Stimulated activated naive CD8-positive, alpha-beta T cell treated with anti-CD3 and anti-CD28 coated beads, Interleukin-15, amount 100 ng/mL, for 72 hours (primary cell): ENCODE data around the gene PHACTR2.
A peak's percentile ranks its signal among the peaks of the same experiment; 100 is the strongest.

Experiments
- ATAC-seq: fragments of 150-1000 bp; cut with Tn5 transposase; 2 replicates; pipeline ENCODE4 v1.10.0; 2021; ENCODE audit warnings: mild to moderate bottlenecking, moderate library complexity
- DNase-seq, 2 donors: peaks; one replicate each; pipeline ENCODE4 v3.0.0; 2021 to 2022
- H3K27ac Mint-ChIP-seq, 2 donors: one replicate each; pipeline ENCODE4 v1.8.0; 2022; ENCODE audit warnings: mild to moderate bottlenecking in 2 of 2, mixed read lengths in 2 of 2, moderate library complexity in 2 of 2
- H3K27me3 Mint-ChIP-seq: one replicate; pipeline ENCODE4 v1.8.0; 2022; ENCODE audit warnings: mixed read lengths
- H3K4me1 Mint-ChIP-seq: one replicate; pipeline ENCODE4 v1.8.0; 2022; ENCODE audit warnings: mild to moderate bottlenecking, mixed read lengths
- H3K4me3 Mint-ChIP-seq, 2 donors: one replicate each; pipeline ENCODE4 v1.8.0; 2022; ENCODE audit warnings: mild to moderate bottlenecking in 2 of 2, mixed read lengths in 2 of 2, moderate library complexity in 1 of 2
- H3K9me3 Mint-ChIP-seq, 2 donors: one replicate each; pipeline ENCODE4 v1.8.0; 2022; ENCODE audit warnings: mixed read lengths in 2 of 2

The PHACTR2 gene

GRCh38 chr6:143752459-143752858 is 74.7 kb downstream of the PHACTR2 start:
- H3K9me3 Mint-ChIP-seq = no peaks in the 10 kb centered on the region
- ATAC-seq = no peak
- no peaks in the 10 kb centered on the region for H3K27me3 Mint-ChIP-seq
- no peak overlapping the region for H3K4me3 Mint-ChIP-seq
- DNase-seq = no peak
- H3K4me1 Mint-ChIP-seq = no peaks in the 10 kb centered on the region
- no peak overlapping the region for H3K27ac Mint-ChIP-seq

- Mint-ChIP-seq H3K4me1 (no peaks in the 10 kb centered on the region), H3K27me3 (no peaks in the 10 kb centered on the region), H3K9me3 (no peaks in the 10 kb centered on the region), H3K4me3 (no peak overlapping the region), H3K27ac (no peak overlapping the region)
- DNase-seq (no peak), ATAC-seq (no peak)
Observed at GRCh38 chr6:143753678-143754077, 75.9 kb downstream of the PHACTR2 start.

- no peak for ATAC-seq
- Mint-ChIP-seq H3K4me1 (no peaks in the 10 kb centered on the region), H3K27me3 (no peaks in the 10 kb centered on the region), H3K4me3 (no peak overlapping the region), H3K9me3 (no peaks in the 10 kb centered on the region), H3K27ac (no peak overlapping the region)
- DNase-seq = no peak
Observed at GRCh38 chr6:143754204-143754603, 76.4 kb downstream of the PHACTR2 start.

- no peak for DNase-seq
Observed at GRCh38 chr6:143755301-143755744, 77.6 kb downstream of the PHACTR2 start.

GRCh38 chr6:143757346-143757832 is 79.6 kb downstream of the PHACTR2 start:
- DNase-seq = no peak
- no peak for ATAC-seq
- H3K27me3 Mint-ChIP-seq = no peaks in the 10 kb centered on the region
- peaks cover 17% of the 10 kb centered on the region for H3K4me1 Mint-ChIP-seq
- H3K27ac Mint-ChIP-seq = no peak overlapping the region
- no peaks in the 10 kb centered on the region for H3K9me3 Mint-ChIP-seq
- H3K4me3 Mint-ChIP-seq = no peak overlapping the region

More at GRCh38 chr6:143755301-143755744, 77.6 kb downstream of the PHACTR2 start:
- no peaks in the 10 kb centered on the region for H3K9me3 Mint-ChIP-seq
- no peaks in the 10 kb centered on the region for H3K27me3 Mint-ChIP-seq
- H3K27ac Mint-ChIP-seq = no peak overlapping the region
- H3K4me1 Mint-ChIP-seq = peaks cover 10% of the 10 kb centered on the region
- H3K4me3 Mint-ChIP-seq = no peak overlapping the region
- no peak for ATAC-seq

GRCh38 chr6:143758551-143758950 is 80.8 kb downstream of the PHACTR2 start:
- no peaks in the 10 kb centered on the region for H3K9me3 Mint-ChIP-seq
- no peak for ATAC-seq
- no peak overlapping the region for H3K27ac Mint-ChIP-seq
- DNase-seq = no peak
- H3K4me3 Mint-ChIP-seq = no peak overlapping the region
- peaks cover 17% of the 10 kb centered on the region for H3K4me1 Mint-ChIP-seq
- H3K27me3 Mint-ChIP-seq = no peaks in the 10 kb centered on the region

- H3K27ac Mint-ChIP-seq = peak overlapping the region in 1 of 2 donors; percentile 59
- ATAC-seq = no peak
- no peak overlapping the region for H3K4me3 Mint-ChIP-seq
- peaks cover 17% of the 10 kb centered on the region for H3K4me1 Mint-ChIP-seq
- DNase-seq = no peak
- no peaks in the 10 kb centered on the region for H3K27me3 Mint-ChIP-seq
- H3K9me3 Mint-ChIP-seq = no peaks in the 10 kb centered on the region
Observed at GRCh38 chr6:143759666-143760065, 81.9 kb downstream of the PHACTR2 start.

- ATAC-seq (no peak), DNase-seq (no peak)
- Mint-ChIP-seq H3K9me3 (no peaks in the 10 kb centered on the region), H3K4me3 (no peak overlapping the region), H3K27ac (peak overlapping the region in 1 of 2 donors; percentile 19), H3K27me3 (no peaks in the 10 kb centered on the region), H3K4me1 (peaks cover 17% of the 10 kb centered on the region)
Observed at GRCh38 chr6:143761074-143761473, 83.3 kb downstream of the PHACTR2 start.

- peaks cover 17% of the 10 kb centered on the region for H3K4me1 Mint-ChIP-seq
- H3K27ac Mint-ChIP-seq = peak overlapping the region in 1 of 2 donors; percentile 4
- no peak for ATAC-seq
- H3K4me3 Mint-ChIP-seq = no peak overlapping the region
- DNase-seq = no peak
- no peaks in the 10 kb centered on the region for H3K9me3 Mint-ChIP-seq
- no peaks in the 10 kb centered on the region for H3K27me3 Mint-ChIP-seq
Observed at GRCh38 chr6:143762126-143762525, 84.4 kb downstream of the PHACTR2 start.

- H3K4me1 Mint-ChIP-seq = peaks cover 5% of the 10 kb centered on the region
- H3K27ac Mint-ChIP-seq = no peak overlapping the region
- DNase-seq (no peak), ATAC-seq (no peak)
- no peaks in the 10 kb centered on the region for H3K9me3 Mint-ChIP-seq
- no peaks in the 10 kb centered on the region for H3K27me3 Mint-ChIP-seq
- no peak overlapping the region for H3K4me3 Mint-ChIP-seq
Observed at GRCh38 chr6:143765422-143766184, 87.8 kb downstream of the PHACTR2 start.

GRCh38 chr6:143766185-143766553 is 88.4 kb downstream of the PHACTR2 start:
- no peak for DNase-seq
- Mint-ChIP-seq H3K27me3 (no peaks in the 10 kb centered on the region), H3K9me3 (no peaks in the 10 kb centered on the region), H3K4me1 (peaks cover 2% of the 10 kb centered on the region), H3K27ac (no peak overlapping the region), H3K4me3 (no peak overlapping the region)
- no peak for ATAC-seq

GRCh38 chr6:143767433-143767832 is 89.7 kb downstream of the PHACTR2 start:
- no peak for ATAC-seq
- no peak for DNase-seq
- Mint-ChIP-seq H3K27me3 (no peaks in the 10 kb centered on the region), H3K4me3 (no peak overlapping the region), H3K9me3 (no peaks in the 10 kb centered on the region), H3K27ac (no peak overlapping the region), H3K4me1 (no peaks in the 10 kb centered on the region)

- Mint-ChIP-seq H3K27me3 (no peaks in the 10 kb centered on the region), H3K4me3 (no peak overlapping the region), H3K9me3 (no peaks in the 10 kb centered on the region), H3K27ac (peak overlapping the region in 1 of 2 donors; percentile 88), H3K4me1 (no peaks in the 10 kb centered on the region)
- ATAC-seq (no peak), DNase-seq (no peak)
Observed at GRCh38 chr6:143772116-143773086, 94.6 kb downstream of the PHACTR2 start.

- ATAC-seq (no peak), DNase-seq (no peak)
- Mint-ChIP-seq H3K4me1 (no peaks in the 10 kb centered on the region), H3K27me3 (no peaks in the 10 kb centered on the region), H3K4me3 (no peak overlapping the region), H3K9me3 (no peaks in the 10 kb centered on the region), H3K27ac (no peak overlapping the region)
Observed at GRCh38 chr6:143773506-143774150, 95.9 kb downstream of the PHACTR2 start.

GRCh38 chr6:143774347-143774746 is 96.6 kb downstream of the PHACTR2 start:
- Mint-ChIP-seq H3K4me3 (no peak overlapping the region), H3K9me3 (no peaks in the 10 kb centered on the region), H3K27me3 (no peaks in the 10 kb centered on the region), H3K4me1 (no peaks in the 10 kb centered on the region), H3K27ac (no peak overlapping the region)
- DNase-seq = no peak
- no peak for ATAC-seq
